Chondrocyte (in vitro differentiated cells): Measurements from ENCODE around the gene KCTD1. TPM values are rescaled to one million over a fixed set of nuclear protein-coding genes. Genes with fewer than 3 reads are reported as not detected.

Source experiments
- DNase-seq: peaks from one replicate; pipeline ENCODE4 v3.0.0; 2021; ENCODE audit warnings: mixed read lengths, low spot score
- H3K27ac Mint-ChIP-seq: one replicate; pipeline ENCODE4 v1.8.0; 2021; ENCODE audit warnings: mild to moderate bottlenecking, moderate library complexity, mixed read lengths; ENCODE audit not compliant: unreplicated experiment
- H3K27me3 Mint-ChIP-seq: 2 replicates; pipeline ENCODE4 v1.8.0; 2021; ENCODE audit warnings: low read depth, mixed read lengths
- H3K36me3 Mint-ChIP-seq: 2 replicates; pipeline ENCODE4 v1.8.0; 2021; ENCODE audit warnings: low read depth, mixed read lengths
- H3K4me1 Mint-ChIP-seq: 2 replicates; pipeline ENCODE4 v1.8.0; 2021; ENCODE audit warnings: low read depth, mild to moderate bottlenecking, mixed read lengths
- H3K4me3 Mint-ChIP-seq: one replicate; pipeline ENCODE4 v1.8.0; 2021; ENCODE audit warnings: mild to moderate bottlenecking, moderate library complexity, mixed read lengths; ENCODE audit not compliant: unreplicated experiment
- H3K9me3 Mint-ChIP-seq: 2 replicates; pipeline ENCODE4 v1.8.0; 2021; ENCODE audit warnings: low read depth, mixed read lengths
- total RNA-seq: library from RNA; stranded (reverse); gene quantifications from 3 replicates; pipeline ENCODE4 v1.2.1, GENCODE V29; 2021
- TF ChIP-seq, protein P1 (sequence below): fragments of 200-600 bp; sonication (generic); IDR thresholded peaks from 2 replicates; pipeline ENCODE4 v1.5.0; 2021; ENCODE audit warnings: antibody characterized with exemption, mild to moderate bottlenecking, moderate library complexity

Gene KCTD1
- total RNA-seq, 1 donor from 2014 or later = 18.1 TPM

DNA sequence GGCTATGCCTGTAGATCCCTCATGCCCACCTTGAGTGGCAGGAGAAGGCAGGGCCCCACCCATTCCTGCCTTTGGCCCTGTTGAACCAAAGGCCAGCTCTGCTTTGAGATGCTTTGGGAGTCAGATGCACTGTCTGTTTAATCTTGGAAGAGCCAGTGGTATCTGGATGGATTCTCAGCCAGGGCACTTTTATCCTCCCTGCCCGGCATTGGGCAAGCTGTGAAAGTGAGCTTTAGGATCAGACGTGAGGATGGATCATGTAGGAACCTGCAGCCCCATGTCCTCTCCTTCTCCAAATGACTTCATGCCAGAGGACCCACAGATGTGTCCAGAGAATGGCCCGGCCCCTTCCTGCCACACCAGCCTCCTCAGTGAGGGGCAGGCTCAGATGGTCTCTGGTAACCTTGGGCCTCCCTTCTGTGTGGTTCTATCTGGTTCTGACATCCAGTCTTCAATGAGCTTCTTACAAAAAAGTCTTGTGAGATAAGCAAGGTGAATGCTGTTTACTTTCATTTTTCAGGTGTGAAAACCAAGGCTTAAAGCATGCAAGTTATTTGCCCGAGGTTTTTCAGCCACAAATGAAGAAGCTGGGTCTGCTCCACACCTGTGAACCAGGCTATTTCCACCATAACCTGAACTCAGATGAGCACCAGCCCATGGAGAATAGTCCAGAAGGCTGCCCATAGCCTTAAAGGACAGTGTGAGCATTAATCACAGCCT, 123.8 kb downstream of the KCTD1 start:
- H3K27ac Mint-ChIP-seq = no peak overlapping the region
- DNase-seq = no peak
- peaks cover 14% of the 10 kb centered on the region for H3K4me1 Mint-ChIP-seq
- H3K9me3 Mint-ChIP-seq = no peaks in the 10 kb centered on the region
- TF ChIP-seq, protein P1, sequence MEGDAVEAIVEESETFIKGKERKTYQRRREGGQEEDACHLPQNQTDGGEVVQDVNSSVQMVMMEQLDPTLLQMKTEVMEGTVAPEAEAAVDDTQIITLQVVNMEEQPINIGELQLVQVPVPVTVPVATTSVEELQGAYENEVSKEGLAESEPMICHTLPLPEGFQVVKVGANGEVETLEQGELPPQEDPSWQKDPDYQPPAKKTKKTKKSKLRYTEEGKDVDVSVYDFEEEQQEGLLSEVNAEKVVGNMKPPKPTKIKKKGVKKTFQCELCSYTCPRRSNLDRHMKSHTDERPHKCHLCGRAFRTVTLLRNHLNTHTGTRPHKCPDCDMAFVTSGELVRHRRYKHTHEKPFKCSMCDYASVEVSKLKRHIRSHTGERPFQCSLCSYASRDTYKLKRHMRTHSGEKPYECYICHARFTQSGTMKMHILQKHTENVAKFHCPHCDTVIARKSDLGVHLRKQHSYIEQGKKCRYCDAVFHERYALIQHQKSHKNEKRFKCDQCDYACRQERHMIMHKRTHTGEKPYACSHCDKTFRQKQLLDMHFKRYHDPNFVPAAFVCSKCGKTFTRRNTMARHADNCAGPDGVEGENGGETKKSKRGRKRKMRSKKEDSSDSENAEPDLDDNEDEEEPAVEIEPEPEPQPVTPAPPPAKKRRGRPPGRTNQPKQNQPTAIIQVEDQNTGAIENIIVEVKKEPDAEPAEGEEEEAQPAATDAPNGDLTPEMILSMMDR = no peak
- H3K36me3 Mint-ChIP-seq = no peaks in the 10 kb centered on the region
- no peak overlapping the region for H3K4me3 Mint-ChIP-seq
- no peaks in the 10 kb centered on the region for H3K27me3 Mint-ChIP-seq

DNA sequence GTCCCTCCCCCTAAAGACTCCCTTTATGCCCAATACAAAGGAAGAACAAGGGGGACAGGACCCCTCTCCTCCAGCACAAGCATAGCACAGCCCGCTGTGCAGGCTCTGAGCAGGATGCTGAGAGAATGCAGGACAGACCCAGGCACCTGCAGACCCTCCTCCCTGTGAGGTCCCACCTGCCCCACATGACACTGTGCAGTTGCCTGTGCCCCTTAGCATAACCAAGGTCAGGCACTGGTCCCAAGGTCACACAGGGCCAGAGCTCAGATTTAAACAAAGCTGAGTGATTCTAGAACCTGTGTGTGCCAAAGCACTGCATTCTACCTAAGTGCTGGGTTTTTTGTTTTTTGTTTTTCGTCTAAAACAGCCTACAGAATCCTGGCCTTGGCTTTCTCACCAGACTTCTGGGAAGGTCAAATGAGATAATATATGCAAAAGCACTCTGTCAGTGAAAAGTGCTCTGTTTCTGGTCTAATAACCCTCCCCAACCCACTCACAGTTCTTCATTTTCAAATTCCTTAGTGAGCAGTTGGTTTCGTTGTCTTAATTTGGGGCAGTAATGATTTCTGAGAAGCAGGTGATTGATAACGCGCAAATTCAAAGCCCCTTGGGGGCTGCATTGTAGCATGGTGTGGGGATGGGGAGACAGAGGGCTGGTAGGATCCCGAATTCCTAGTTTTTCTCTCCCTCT, 125.7 kb downstream of the KCTD1 start:
- Mint-ChIP-seq H3K27ac (no peak overlapping the region), H3K36me3 (no peaks in the 10 kb centered on the region), H3K27me3 (no peaks in the 10 kb centered on the region), H3K4me1 (peaks cover 7% of the 10 kb centered on the region), H3K9me3 (no peaks in the 10 kb centered on the region), H3K4me3 (no peak overlapping the region)
- TF ChIP-seq, protein P1 = no peak
- DNase-seq = no peak

DNA sequence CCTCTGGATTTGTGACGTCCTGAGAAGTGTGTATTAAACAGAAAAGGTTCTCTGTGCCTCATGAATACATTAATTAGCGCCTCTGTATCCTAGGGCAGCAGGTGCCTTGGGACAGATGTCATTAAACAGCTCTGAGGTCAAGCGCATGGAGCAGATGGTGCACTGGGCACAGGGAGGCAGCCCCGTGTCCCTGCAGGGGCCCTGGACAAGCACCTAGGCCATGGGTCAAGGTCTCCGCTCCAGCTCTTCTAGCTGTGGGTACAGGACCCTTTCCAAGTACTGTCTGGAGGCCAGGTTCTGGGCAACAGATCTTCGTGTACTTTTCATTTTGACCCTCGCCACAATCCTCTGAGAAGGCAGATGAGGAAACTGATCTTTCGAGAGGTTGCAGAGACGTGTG, 126.4 kb downstream of the KCTD1 start:
- no peak overlapping the region for H3K4me3 Mint-ChIP-seq
- H3K36me3 Mint-ChIP-seq = no peaks in the 10 kb centered on the region
- no peaks in the 10 kb centered on the region for H3K9me3 Mint-ChIP-seq
- DNase-seq = no peak
- TF ChIP-seq, protein P1 = no peak
- no peak overlapping the region for H3K27ac Mint-ChIP-seq
- H3K4me1 Mint-ChIP-seq = peaks cover 7% of the 10 kb centered on the region
- no peaks in the 10 kb centered on the region for H3K27me3 Mint-ChIP-seq

DNA sequence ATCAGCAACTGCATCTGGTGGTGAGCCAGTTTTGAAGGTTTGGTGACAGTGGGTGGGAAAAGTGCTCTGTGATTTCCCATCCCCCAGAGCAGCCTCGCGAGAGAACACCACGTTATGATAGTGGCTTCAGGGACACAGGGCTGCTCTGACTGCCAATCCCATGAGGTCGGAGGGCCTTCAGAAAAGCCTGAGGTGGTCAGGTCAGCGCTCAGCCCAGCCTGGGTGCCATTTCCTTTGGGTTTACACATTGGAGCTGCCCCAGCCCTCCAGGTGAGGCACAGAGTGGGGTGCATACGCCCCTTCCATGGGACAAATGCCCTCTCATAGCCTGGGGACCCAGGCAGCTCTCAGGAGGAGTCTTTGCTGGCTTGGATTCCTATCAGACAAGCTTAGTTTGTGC, 126.8 kb downstream of the KCTD1 start:
- Mint-ChIP-seq H3K36me3 (no peaks in the 10 kb centered on the region), H3K27me3 (no peaks in the 10 kb centered on the region), H3K27ac (no peak overlapping the region), H3K9me3 (no peaks in the 10 kb centered on the region), H3K4me1 (peaks cover 7% of the 10 kb centered on the region), H3K4me3 (no peak overlapping the region)
- no peak for DNase-seq
- TF ChIP-seq, protein P1 = no peak

DNA sequence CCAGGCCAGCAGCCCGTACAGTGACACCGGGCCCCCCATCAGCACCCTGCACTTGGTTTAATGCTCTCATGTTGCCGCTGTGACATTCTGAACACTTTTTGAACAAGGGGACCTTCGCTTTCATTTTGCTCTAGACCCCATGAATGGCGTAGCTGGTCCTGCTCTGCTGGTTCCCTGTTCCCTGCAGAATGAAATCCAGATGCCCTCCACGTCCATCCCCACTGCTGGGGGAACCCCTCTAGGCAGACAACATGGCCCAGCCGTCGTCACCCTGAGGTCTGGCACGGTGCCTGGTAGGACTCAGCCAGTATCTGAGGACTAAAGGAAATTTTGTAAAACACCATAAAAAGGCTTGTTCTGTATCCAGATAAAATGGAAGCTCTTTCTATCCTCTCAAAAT, 128.6 kb downstream of the KCTD1 start:
- TF ChIP-seq, protein P1 = no peak
- no peak overlapping the region for H3K4me3 Mint-ChIP-seq
- DNase-seq = no peak
- H3K4me1 Mint-ChIP-seq = peaks cover 7% of the 10 kb centered on the region
- no peaks in the 10 kb centered on the region for H3K36me3 Mint-ChIP-seq
- H3K27me3 Mint-ChIP-seq = no peaks in the 10 kb centered on the region
- no peaks in the 10 kb centered on the region for H3K9me3 Mint-ChIP-seq
- H3K27ac Mint-ChIP-seq = no peak overlapping the region
